T-cell (primary cell): ENCODE data around the gene RASL11B. TPM values are rescaled to one million over a fixed set of nuclear protein-coding genes. Genes with fewer than 3 reads are reported as not detected.

ENCODE experiments used
- ATAC-seq, 4 experiments: fragments of 200-7000 bp in 3 of 4; fragments of 150-1000 bp in 1 of 4; cut with Tn5 transposase; replicated peaks in 1 of 4; 1 replicate in 3 of 4; 2 replicates in 1 of 4; pipeline ENCODE4 v1.10.0; 2021; ENCODE audit warnings: moderate library complexity in 3 of 4, mild to moderate bottlenecking in 2 of 4, moderate number of reproducible peaks in 1 of 4
- CTCF ChIA-PET, 2 donors: fragments of 300-600 bp; sonication (Branson Sonifier 250); formaldehyde crosslinking; loops; one replicate each; lab custom pipeline; 2022; ENCODE audit warnings: antibody characterized with exemption in 2 of 2; lab: Charles Lee
- POLR2A ChIA-PET, 2 donors: fragments of 300-600 bp; sonication (Branson Sonifier 250); formaldehyde crosslinking; loops; one replicate each; lab custom pipeline; 2022; ENCODE audit warnings: antibody characterized with exemption in 2 of 2; lab: Charles Lee
- DNase-seq, 35 experiments: peaks; one replicate each; pipeline versions ENCODE4 v3.0.0 to v3.0.0-alpha.2; 2013 to 2023
- H3K27ac ChIP-seq: one replicate; pipeline ENCODE4 v1.5.1; 2013; ENCODE audit warnings: low read length
- H3K27me3 ChIP-seq, 2 experiments: replicated peaks in 1 of 2; 1 replicate in 1 of 2; 2 replicates in 1 of 2; pipeline versions ENCODE4 v1.6.1 to v1.7.0; 2013; ENCODE audit warnings: low read length in 1 of 2, mixed read lengths in 1 of 2; ENCODE audit not compliant: control insufficient read depth in 2 of 2, insufficient read depth in 2 of 2; ENCODE audit errors: extremely low read depth in 1 of 2
- H3K36me3 ChIP-seq, 2 donors: 1 replicate in 1 of 2; 2 replicates in 1 of 2; pipeline versions ENCODE4 v1.6.1 to v1.7.0; 2013; ENCODE audit warnings: low read length in 1 of 2; ENCODE audit not compliant: control insufficient read depth in 2 of 2, insufficient read depth in 1 of 2; ENCODE audit errors: extremely low read depth in 1 of 2
- H3K4me1 ChIP-seq, 2 experiments: 1 replicate in 1 of 2; 2 replicates in 1 of 2; pipeline versions ENCODE4 v1.6.1 to v1.7.0; 2013; ENCODE audit warnings: low read length in 2 of 2, mixed read lengths in 1 of 2; ENCODE audit not compliant: insufficient read depth in 2 of 2, control insufficient read depth in 1 of 2; ENCODE audit errors: extremely low read depth in 1 of 2
- H3K4me3 ChIP-seq, 2 donors: 1 replicate in 1 of 2; 2 replicates in 1 of 2; pipeline versions ENCODE4 v1.5.1 to v1.7.0; 2013; ENCODE audit warnings: mild to moderate bottlenecking in 2 of 2, low read length in 1 of 2, moderate library complexity in 1 of 2; ENCODE audit not compliant: control insufficient read depth in 1 of 2; ENCODE audit errors: extremely low read depth in 1 of 2
- H3K9me3 ChIP-seq: 2 replicates; pipeline ENCODE4 v1.7.0; 2013
- H3K27ac Mint-ChIP-seq, 2 donors: one replicate each; pipeline ENCODE4 v1.8.0; 2020 to 2021; ENCODE audit warnings: mild to moderate bottlenecking in 2 of 2, mixed read lengths in 2 of 2
- H3K27me3 Mint-ChIP-seq, 2 donors: one replicate each; pipeline ENCODE4 v1.8.0; 2021 to 2022; ENCODE audit warnings: mixed read lengths in 2 of 2
- H3K36me3 Mint-ChIP-seq: one replicate; pipeline ENCODE4 v1.8.0; 2021; ENCODE audit warnings: mixed read lengths
- H3K4me1 Mint-ChIP-seq, 3 donors: one replicate each; pipeline ENCODE4 v1.8.0; 2020 to 2022; ENCODE audit warnings: mixed read lengths in 3 of 3, mild to moderate bottlenecking in 1 of 3
- H3K4me3 Mint-ChIP-seq, 3 donors: one replicate each; pipeline ENCODE4 v1.8.0; 2020 to 2022; ENCODE audit warnings: mild to moderate bottlenecking in 3 of 3, mixed read lengths in 3 of 3, moderate library complexity in 3 of 3
- H3K9me3 Mint-ChIP-seq, 3 donors: one replicate each; pipeline ENCODE4 v1.8.0; 2020 to 2022; ENCODE audit warnings: mixed read lengths in 3 of 3
- WGBS: methylation state at CpG from one replicate; pipeline ENCODE4 v1.1.5; 2013; ENCODE audit warnings: missing lambda C conversion rate; ENCODE audit not compliant: insufficient coverage; 5-methylcytosine and 5-hydroxymethylcytosine counted together
- total RNA-seq, 35 experiments: library from RNA in 6 of 35; stranded (reverse) in 6 of 35; fragments of 120-200 nt in 1 of 35; gene quantifications; one replicate each; pipeline versions ENCODE4 v1.2.1 to v1.2.4 and lab custom pipeline; 2013 to 2026

RASL11B gene
- total RNA-seq, 5 donors from 2014 or later (not counting 1 experiment from before 2014, with no cell fraction given): 0.32 to 0.72 (median 0.39) TPM; not detected in 1

- CTCF ChIA-PET: interaction anchor here in 1 of 2 donors (1.9 kb wide), 1 partner anchor 22 kb away, joined by 6 read pairs; no protein-coding TSS in a partner anchor
- peaks cover 42% of the 10 kb centered on the region for H3K36me3 Mint-ChIP-seq
- H3K9me3 ChIP-seq: no peaks in the 10 kb centered on the region
- H3K27me3 ChIP-seq: no peaks in the 10 kb centered on the region
- H3K27ac Mint-ChIP-seq: no peak overlapping the region
- H3K4me1 Mint-ChIP-seq: peaks cover 0 to 7% (median 2%) of the 10 kb centered on the region in 3 donors
- ATAC-seq (no peak), DNase-seq (no peak)
- no peak overlapping the region for H3K4me3 ChIP-seq
- whole genome bisulfite sequencing: 93% methylated on average over 1 of the region's 1 CpG
- H3K4me3 Mint-ChIP-seq: no peak overlapping the region
- H3K27ac ChIP-seq: no peak overlapping the region
- no peaks in the 10 kb centered on the region for H3K4me1 ChIP-seq
- no peaks in the 10 kb centered on the region for H3K36me3 ChIP-seq
- H3K9me3 Mint-ChIP-seq: peaks cover 0 to 4% (median 1%) of the 10 kb centered on the region in 3 donors
- H3K27me3 Mint-ChIP-seq: no peaks in the 10 kb centered on the region
- POLR2A ChIA-PET: no interaction called here
Observed at GRCh38 chr4:52891743-52892142, 29.6 kb downstream of the RASL11B start.

- H3K4me3 Mint-ChIP-seq: no peak overlapping the region
- WGBS: 85% methylated on average over 2 of the region's 3 CpGs
- peaks cover 0 to 4% (median 4%) of the 10 kb centered on the region in 3 donors for H3K9me3 Mint-ChIP-seq
- DNase-seq (no peak), ATAC-seq (no peak)
- Histone ChIP-seq H3K4me1 (no peaks in the 10 kb centered on the region), H3K4me3 (no peak overlapping the region), H3K36me3 (no peaks in the 10 kb centered on the region), H3K9me3 (no peaks in the 10 kb centered on the region), H3K27me3 (no peaks in the 10 kb centered on the region), H3K27ac (no peak overlapping the region)
- peaks cover 34% of the 10 kb centered on the region for H3K36me3 Mint-ChIP-seq
- ChIA-PET CTCF (interaction anchor here in 1 of 2 donors (1.9 kb wide), 1 partner anchor 21 kb away, joined by 6 read pairs; no protein-coding TSS in a partner anchor), POLR2A (no interaction called here)
- no peak overlapping the region for H3K27ac Mint-ChIP-seq
- H3K27me3 Mint-ChIP-seq: no peaks in the 10 kb centered on the region
- peaks cover 0 to 7% (median 2%) of the 10 kb centered on the region in 3 donors for H3K4me1 Mint-ChIP-seq
Observed at GRCh38 chr4:52892880-52893279, 30.8 kb downstream of the RASL11B start.

- POLR2A ChIA-PET: no interaction called here
- H3K4me3 Mint-ChIP-seq: no peak overlapping the region
- no peak overlapping the region for H3K27ac ChIP-seq
- no peaks in the 10 kb centered on the region for H3K27me3 ChIP-seq
- no peaks in the 10 kb centered on the region for H3K27me3 Mint-ChIP-seq
- ATAC-seq: peak in 1 of 4 experiments; percentile 39
- H3K4me3 ChIP-seq: no peak overlapping the region
- no peaks in the 10 kb centered on the region for H3K9me3 ChIP-seq
- no peaks in the 10 kb centered on the region for H3K4me1 ChIP-seq
- no peaks in the 10 kb centered on the region for H3K36me3 ChIP-seq
- H3K27ac Mint-ChIP-seq: no peak overlapping the region
- WGBS: no CpG with 5 or more reads among the region's 1 CpG
- peaks cover 24% of the 10 kb centered on the region for H3K36me3 Mint-ChIP-seq
- peaks cover under 1 to 4% (median 3%) of the 10 kb centered on the region in 3 donors for H3K9me3 Mint-ChIP-seq
- peaks cover 0 to 7% (median 2%) of the 10 kb centered on the region in 3 donors for H3K4me1 Mint-ChIP-seq
- DNase-seq: peak in 2 of 35 experiments; percentile 2 to 5
- CTCF ChIA-PET: interaction anchor here in 1 of 2 donors (0.7 kb wide), 1 partner anchor 17 kb away, joined by 3 read pairs; no protein-coding TSS in a partner anchor
Observed at GRCh38 chr4:52894443-52894842, 32.3 kb downstream of the RASL11B start.

- ATAC-seq (no peak), DNase-seq (no peak)
- Mint-ChIP-seq H3K36me3 (peaks cover 72% of the 10 kb centered on the region), H3K4me3 (no peak overlapping the region), H3K4me1 (no peaks in the 10 kb centered on the region), H3K27ac (no peak overlapping the region), H3K9me3 (peaks cover 0 to 6% (median 3%) of the 10 kb centered on the region in 3 donors), H3K27me3 (no peaks in the 10 kb centered on the region)
- no CpG with 5 or more reads among the region's 4 CpGs for WGBS
- Histone ChIP-seq H3K36me3 (peaks cover 2 to 12% of the 10 kb centered on the region in 2 donors), H3K4me3 (no peak overlapping the region), H3K27ac (no peak overlapping the region), H3K27me3 (no peaks in the 10 kb centered on the region), H3K9me3 (no peaks in the 10 kb centered on the region), H3K4me1 (no peaks in the 10 kb centered on the region)
- CTCF ChIA-PET: interaction anchor here in 1 of 2 donors (0.7 kb wide), 1 partner anchor 17 kb away, joined by 3 read pairs; no protein-coding TSS in a partner anchor
- POLR2A ChIA-PET: no interaction called here
Observed at GRCh38 chr4:52903273-52903672, 41.2 kb downstream of the RASL11B start.

- ChIA-PET CTCF (no interaction called here), POLR2A (no interaction called here)
- Mint-ChIP-seq H3K36me3 (peaks cover 80% of the 10 kb centered on the region), H3K27me3 (no peaks in the 10 kb centered on the region), H3K9me3 (peaks cover 0 to 5% (median 0%) of the 10 kb centered on the region in 3 donors), H3K4me3 (no peak overlapping the region), H3K27ac (no peak overlapping the region), H3K4me1 (no peaks in the 10 kb centered on the region)
- Histone ChIP-seq H3K4me3 (no peak overlapping the region), H3K27ac (no peak overlapping the region), H3K36me3 (peaks cover 2 to 12% of the 10 kb centered on the region in 2 donors), H3K9me3 (no peaks in the 10 kb centered on the region), H3K27me3 (no peaks in the 10 kb centered on the region), H3K4me1 (no peaks in the 10 kb centered on the region)
- no peak for ATAC-seq
- DNase-seq: no peak
- 100% methylated on average over 2 of the region's 4 CpGs for WGBS
Observed at GRCh38 chr4:52904421-52904820, 42.3 kb downstream of the RASL11B start.

GRCh38 chr4:52907510-52907909, 45.4 kb downstream of the RASL11B start:
- Mint-ChIP-seq H3K36me3 (peaks cover 62% of the 10 kb centered on the region), H3K4me1 (peaks cover 5 to 11% (median 6%) of the 10 kb centered on the region in 3 donors)

More at GRCh38 chr4:52907510-52907909, 45.4 kb downstream of the RASL11B start:
- ATAC-seq (no peak), DNase-seq (no peak)
- Mint-ChIP-seq H3K9me3 (no peaks in the 10 kb centered on the region), H3K4me3 (no peak overlapping the region), H3K27ac (no peak overlapping the region), H3K27me3 (no peaks in the 10 kb centered on the region)
- no CpG with 5 or more reads among the region's 2 CpGs for WGBS
- peaks cover 2 to 8% of the 10 kb centered on the region in 2 donors for H3K36me3 ChIP-seq
- H3K4me1 ChIP-seq: no peaks in the 10 kb centered on the region
- no peaks in the 10 kb centered on the region for H3K27me3 ChIP-seq
- no peak overlapping the region for H3K4me3 ChIP-seq
- ChIA-PET CTCF (no interaction called here), POLR2A (no interaction called here)
- H3K27ac ChIP-seq: no peak overlapping the region
- no peaks in the 10 kb centered on the region for H3K9me3 ChIP-seq
